GM19239 (cell line): Measurements from ENCODE around the gene OR8B12.
A peak's percentile ranks its signal among the peaks of the same experiment; 100 is the strongest.

Source experiments
- DNase-seq: peaks from one replicate; pipeline ENCODE4 v3.0.0; 2011; ENCODE audit warnings: low spot score; ENCODE audit not compliant: insufficient read length
- FAIRE-seq: peaks from 2 replicates; lab custom pipeline; 2011; peaks lifted over from hg19 to GRCh38; lab: Jason Lieb, UNC

Gene OR8B12, protein sequence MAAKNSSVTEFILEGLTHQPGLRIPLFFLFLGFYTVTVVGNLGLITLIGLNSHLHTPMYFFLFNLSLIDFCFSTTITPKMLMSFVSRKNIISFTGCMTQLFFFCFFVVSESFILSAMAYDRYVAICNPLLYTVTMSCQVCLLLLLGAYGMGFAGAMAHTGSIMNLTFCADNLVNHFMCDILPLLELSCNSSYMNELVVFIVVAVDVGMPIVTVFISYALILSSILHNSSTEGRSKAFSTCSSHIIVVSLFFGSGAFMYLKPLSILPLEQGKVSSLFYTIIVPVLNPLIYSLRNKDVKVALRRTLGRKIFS

DNA sequence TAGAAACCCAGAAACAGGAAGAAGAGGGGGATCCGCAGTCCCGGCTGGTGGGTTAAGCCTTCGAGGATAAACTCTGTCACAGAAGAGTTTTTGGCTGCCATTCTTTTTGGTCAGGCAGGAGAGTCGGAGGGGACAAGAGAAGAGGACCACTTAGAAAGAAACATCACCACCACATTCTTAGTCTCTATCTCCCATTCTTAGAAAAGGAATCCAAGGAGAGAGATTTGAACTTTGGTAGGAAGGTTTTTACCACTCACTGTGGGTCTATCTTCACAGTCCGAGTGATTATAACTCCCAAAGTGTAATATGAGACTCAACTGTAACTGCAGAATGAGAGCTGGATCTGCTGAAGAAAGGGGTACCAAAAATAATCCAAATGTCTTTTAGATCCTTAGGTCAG, at the start of gene OR8B12:
Gene OR8B12, minus strand, starts transcription at position 101 of the 400 bp plus-strand sequence. Its CDS starts 0 bp downstream, at position 101.
- FAIRE-seq (no peak), DNase-seq (no peak)

- DNase-seq (no peak), FAIRE-seq (no peak)
Measured at GRCh38 chr11:124592627-124593026, 49.2 kb upstream of the OR8B12 start.

DNA sequence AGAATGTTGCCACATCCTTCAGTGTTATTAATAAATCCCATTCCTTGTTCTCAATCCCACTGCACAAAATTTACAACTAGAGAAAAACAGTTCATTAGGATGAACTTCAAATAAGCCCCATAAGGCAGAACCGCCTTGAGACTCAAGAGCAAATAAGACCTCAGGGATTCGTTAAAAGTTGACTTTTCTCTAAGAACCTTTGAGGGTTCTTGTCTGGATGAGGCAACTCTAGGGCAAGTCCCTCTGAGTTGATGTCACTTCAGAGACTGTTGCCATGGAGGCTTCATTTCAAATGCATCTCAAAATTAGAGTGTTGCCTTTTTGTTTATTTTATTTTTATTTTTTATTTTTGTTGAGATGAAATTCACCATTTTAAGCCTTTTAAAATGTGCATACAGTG, 48.0 kb upstream of the OR8B12 start:
- FAIRE-seq (no peak), DNase-seq (no peak)

DNA sequence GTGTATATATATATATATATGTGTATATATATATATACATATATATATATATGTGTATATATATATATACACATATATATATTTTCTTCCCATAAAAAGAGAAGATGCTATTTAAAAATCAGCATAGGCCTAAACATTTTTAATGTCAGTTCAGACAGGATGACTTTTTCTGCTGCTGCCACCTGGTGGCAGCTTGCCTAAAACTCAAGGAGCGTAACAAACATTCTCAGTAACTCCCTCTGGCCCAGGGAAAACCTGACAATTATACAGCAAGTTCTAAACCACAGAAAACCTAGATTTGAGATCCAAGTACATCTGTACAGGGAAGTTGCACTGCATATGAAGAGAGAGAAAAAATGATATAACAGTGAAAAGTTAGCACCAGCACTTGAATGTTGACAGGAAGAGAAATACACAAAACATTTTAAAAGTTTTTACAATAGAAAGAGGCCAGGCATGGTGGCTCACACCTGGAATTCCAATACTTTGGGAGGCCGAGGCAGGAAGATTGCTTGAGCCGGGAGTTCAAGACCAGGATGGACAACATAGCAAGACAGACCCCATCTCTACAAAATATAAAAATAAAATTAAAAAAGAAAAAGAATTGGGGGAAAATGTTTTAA, 42.9 kb upstream of the OR8B12 start:
- peak; percentile 9 for DNase-seq
- FAIRE-seq: peak; percentile 84

DNA sequence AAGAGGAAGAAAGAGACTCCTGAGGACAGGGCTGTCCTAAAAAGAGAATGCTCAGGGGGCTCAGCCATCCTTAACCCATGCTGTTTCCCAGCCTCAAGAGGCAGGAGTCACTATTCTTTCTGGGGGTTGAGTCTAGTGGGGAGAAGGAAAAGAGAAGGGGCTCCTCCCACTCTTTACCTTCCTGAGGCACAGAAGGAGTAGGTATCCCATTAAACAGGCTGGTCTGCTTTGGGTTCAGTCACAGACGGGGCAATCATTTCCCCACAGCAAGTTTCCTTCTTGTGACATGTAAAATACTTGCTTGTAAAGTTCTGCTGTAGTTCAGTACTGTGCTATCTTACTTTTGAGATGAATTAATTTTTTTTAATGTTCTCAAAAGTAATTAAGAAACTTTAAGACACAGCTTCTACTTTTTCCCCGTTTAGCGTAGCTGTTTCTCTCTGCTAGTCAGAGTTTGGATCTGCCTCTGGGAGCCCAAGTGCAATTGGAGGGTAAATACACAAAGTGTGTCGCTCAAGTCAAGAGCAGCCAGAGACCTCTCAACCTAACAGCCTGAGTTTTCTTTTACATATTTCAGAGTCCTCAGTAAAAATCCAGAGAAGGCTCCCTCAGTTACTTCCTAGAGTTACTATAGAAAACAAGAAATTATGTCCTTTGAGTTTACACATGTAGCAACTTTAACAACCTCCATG, 41.4 kb upstream of the OR8B12 start:
- DNase-seq (no peak), FAIRE-seq (no peak)

- FAIRE-seq: no peak
- DNase-seq: no peak
Measured at GRCh38 chr11:124583781-124584180, 40.3 kb upstream of the OR8B12 start.

GRCh38 chr11:124582565-124582964, 39.1 kb upstream of the OR8B12 start:
- no peak for FAIRE-seq

DNA sequence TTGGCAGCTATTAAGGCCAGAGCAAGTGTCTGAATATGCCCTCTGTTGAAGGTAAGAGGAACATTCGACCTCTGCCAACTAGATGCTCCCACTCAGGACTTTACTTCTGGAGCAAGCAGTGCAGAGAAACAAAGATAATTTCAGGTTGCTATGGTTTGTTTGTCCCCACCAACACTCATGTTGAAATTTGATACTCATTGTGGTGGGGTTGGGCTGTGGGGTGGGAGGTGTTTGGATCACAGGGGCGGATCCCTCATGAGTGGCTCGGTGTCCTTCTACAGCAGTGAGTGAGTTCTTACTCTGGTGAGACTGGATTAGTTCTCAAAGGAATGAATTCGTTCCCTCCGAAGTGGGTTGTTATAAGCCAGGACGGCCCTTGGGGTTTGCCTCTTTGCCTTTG, 38.4 kb upstream of the OR8B12 start:
- DNase-seq (no peak), FAIRE-seq (no peak)

More at GRCh38 chr11:124582565-124582964, 39.1 kb upstream of the OR8B12 start:
- DNase-seq: no peak

- DNase-seq (no peak), FAIRE-seq (no peak)
Measured at GRCh38 chr11:124578761-124579160, 35.3 kb upstream of the OR8B12 start.

DNA sequence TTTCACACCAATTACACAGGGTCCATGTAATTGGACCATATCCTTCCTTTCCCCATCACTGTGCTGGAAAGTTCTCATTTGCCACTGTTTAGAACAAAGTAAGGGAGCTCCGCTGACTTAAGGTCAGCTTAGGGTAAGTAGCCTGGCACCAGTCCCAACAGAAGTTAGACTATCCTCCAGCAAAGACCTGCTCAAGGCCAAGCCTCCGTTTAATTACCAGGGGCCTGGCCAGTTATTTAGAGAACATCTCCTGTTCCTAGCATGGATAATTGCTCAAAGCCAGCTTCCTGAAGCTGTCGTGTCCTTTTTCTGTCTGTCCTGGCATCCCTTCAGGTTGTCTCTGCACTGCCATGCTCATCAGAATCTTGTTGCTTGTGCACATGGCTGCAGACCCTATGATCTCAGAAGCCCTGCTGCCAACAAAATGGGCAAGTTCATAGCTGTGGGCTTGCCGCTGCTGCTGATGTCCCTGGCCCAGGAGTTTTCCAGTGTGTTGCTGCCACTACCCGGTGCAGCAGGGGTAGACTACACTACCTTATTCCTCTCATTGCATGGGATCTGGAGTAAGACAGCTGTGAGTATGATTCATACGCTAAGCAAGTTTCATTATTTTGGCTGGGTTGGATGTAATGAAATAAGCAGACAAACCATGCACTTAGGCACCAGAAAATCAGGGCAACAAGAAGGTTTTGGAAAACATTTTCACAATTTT, 34.4 kb upstream of the OR8B12 start:
- DNase-seq: no peak
- no peak for FAIRE-seq

- FAIRE-seq (no peak), DNase-seq (no peak)
Measured at GRCh38 chr11:124570160-124570559, 26.7 kb upstream of the OR8B12 start.

- FAIRE-seq (no peak), DNase-seq (no peak)
Measured at GRCh38 chr11:124569697-124570096, 26.2 kb upstream of the OR8B12 start, which contains the start of gene OR8A1. OR8A1 (plus strand) TSS chr11:124569997; CDS start chr11:124570120, 123 bp downstream.

- FAIRE-seq (no peak), DNase-seq (no peak)
Measured at GRCh38 chr11:124556828-124557227, 13.4 kb upstream of the OR8B12 start.

DNA sequence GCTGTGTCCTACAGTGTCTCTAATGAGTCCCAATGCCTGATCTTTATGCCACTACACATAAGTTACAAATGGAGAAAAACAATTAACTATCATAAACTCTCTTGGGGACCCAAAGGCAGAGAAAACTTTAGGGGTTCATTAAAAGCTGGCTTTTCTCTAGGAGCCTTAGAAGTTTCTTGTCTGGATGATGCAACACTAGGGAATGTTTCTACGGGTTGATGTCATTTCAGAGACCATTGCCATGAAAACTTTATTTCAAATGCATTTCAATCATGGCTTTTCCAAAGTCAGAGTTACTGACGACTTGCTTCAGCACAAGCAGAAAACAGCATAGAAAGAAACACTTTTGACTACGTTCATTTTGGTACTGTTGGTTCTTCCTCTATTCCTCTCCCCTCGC, 8.5 kb upstream of the OR8B12 start:
- FAIRE-seq (no peak), DNase-seq (no peak)

DNA sequence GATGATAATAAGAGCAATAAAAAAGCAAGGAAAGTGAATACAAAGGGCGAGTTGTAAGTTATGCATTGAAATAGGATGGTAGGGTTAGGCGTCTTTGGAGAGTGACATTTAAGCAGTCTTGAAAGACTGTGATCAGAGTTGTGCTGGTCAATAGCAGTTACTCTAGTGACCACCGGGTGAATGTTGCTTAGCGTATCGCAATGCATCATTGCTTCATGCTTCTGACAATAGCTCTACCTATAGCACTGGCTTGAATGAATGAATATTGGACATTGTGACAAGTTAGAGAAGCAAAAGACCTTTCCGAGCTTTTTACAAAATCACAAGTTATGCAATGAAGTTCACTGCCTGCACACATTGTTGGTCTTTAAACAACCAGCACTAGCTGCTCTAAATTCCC, 7.7 kb upstream of the OR8B12 start:
- FAIRE-seq: no peak

DNA sequence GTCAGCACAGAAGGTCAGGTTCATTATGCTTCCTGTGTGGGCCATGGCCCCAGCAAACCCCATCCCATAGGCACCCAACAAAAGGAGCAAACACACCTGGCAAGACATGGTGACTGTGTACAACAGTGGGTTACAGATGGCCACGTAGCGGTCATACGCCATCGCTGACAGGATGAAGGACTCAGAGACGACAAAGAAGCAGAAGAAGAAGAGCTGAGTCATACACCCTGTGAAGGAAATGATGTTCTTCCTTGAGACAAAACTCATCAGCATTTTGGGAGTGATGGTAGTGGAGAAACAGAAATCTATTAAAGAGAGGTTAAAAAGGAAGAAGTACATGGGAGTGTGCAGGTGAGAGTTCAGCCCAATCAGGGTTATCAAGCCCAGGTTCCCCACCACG, 309 bp downstream of the OR8B12 start:
- no peak for DNase-seq
- no peak for FAIRE-seq

More for the DNA sequence above, 7.7 kb upstream of the OR8B12 start:
- no peak for DNase-seq

- no peak for FAIRE-seq
- DNase-seq: no peak
Measured at GRCh38 chr11:124541204-124541603, 2.2 kb downstream of the OR8B12 start.

DNA sequence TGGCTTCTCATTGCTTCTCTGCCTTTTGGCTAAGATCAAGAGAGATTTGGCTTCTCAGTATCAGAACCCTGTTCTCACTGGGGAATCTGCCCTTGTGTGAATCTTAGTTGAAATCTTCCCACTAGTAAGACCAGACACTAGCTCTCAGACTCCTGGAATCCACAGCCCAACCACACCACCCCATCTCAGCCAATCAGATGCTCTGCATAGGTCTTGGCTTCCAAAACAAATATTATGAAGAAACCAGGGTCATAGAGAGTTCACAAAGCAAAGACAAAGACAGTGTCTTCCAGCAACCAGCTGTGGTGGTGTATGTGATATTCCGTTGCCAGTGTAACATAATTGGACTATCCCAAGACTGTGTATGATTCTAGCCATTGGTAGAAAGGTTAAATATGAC, 5.4 kb downstream of the OR8B12 start:
- no peak for FAIRE-seq

GRCh38 chr11:124536520-124536919, 6.9 kb downstream of the OR8B12 start:
- DNase-seq: no peak
- no peak for FAIRE-seq

More for the DNA sequence above, 5.4 kb downstream of the OR8B12 start:
- no peak for DNase-seq

- FAIRE-seq: no peak
- no peak for DNase-seq
Measured at GRCh38 chr11:124535552-124536232, 7.8 kb downstream of the OR8B12 start.
